PC-9 (cell line): ENCODE results near the gene IL32. TPM values are rescaled to one million over a fixed set of nuclear protein-coding genes. Genes with fewer than 3 reads are reported as not detected.

Source experiments
- BruUV-seq: library from RNA; stranded (reverse); fragments of 400-500 nt; replicated peaks from 2 replicates; lab custom pipeline; 2021; lab: Mats Ljungman, UMichigan
- CTCF ChIA-PET: fragments of 300-600 bp; sonication (Branson Sonifier 250); formaldehyde crosslinking; loops from one replicate; lab custom pipeline; 2022; ENCODE audit warnings: antibody characterized with exemption; lab: Charles Lee
- POLR2A ChIA-PET: fragments of 300-600 bp; sonication (Branson Sonifier 250); formaldehyde crosslinking; loops from one replicate; lab custom pipeline; 2022; ENCODE audit warnings: antibody characterized with exemption; ENCODE audit not compliant: unreplicated experiment; lab: Charles Lee
- DNase-seq, 2 experiments: peaks; one replicate each; pipeline versions ENCODE4 v3.0.0 to v3.0.0-alpha.2; 2015 to 2022; ENCODE audit warnings: mixed read lengths in 1 of 2
- H2AFZ ChIP-seq: fragments of 200-600 bp; sonication (generic); 2 replicates; pipeline ENCODE4 v1.8.1; 2017; ENCODE audit warnings: antibody characterized with exemption
- H3F3A ChIP-seq: fragments of 200-600 bp; sonication (generic); 2 replicates; pipeline ENCODE4 v1.8.1; 2017; ENCODE audit warnings: antibody characterized with exemption, mild to moderate bottlenecking, low read depth; ENCODE audit not compliant: insufficient read depth
- H3K27ac ChIP-seq: fragments of 200-600 bp; sonication (generic); 2 replicates; pipeline ENCODE4 v1.6.1; 2016; ENCODE audit warnings: mixed run types
- H3K27me3 ChIP-seq: fragments of 200-600 bp; sonication (generic); 2 replicates; pipeline ENCODE4 v1.6.1; 2016; ENCODE audit warnings: low read depth, mixed run types; ENCODE audit not compliant: insufficient read depth
- H3K36me3 ChIP-seq: fragments of 200-600 bp; sonication (generic); 2 replicates; pipeline ENCODE4 v1.6.1; 2016; ENCODE audit warnings: low read depth, mixed run types
- H3K4me1 ChIP-seq: fragments of 200-600 bp; sonication (generic); replicated peaks from 2 replicates; pipeline ENCODE4 v1.6.1; 2016; ENCODE audit warnings: mixed run types; ENCODE audit not compliant: insufficient read depth
- H3K4me2 ChIP-seq: fragments of 200-600 bp; sonication (generic); 2 replicates; pipeline ENCODE4 v1.6.1; 2017; ENCODE audit warnings: mixed run types
- H3K4me3 ChIP-seq: fragments of 200-600 bp; sonication (generic); 2 replicates; pipeline ENCODE4 v1.6.1; 2016; ENCODE audit warnings: mixed run types
- H3K79me2 ChIP-seq: fragments of 200-600 bp; sonication (generic); 2 replicates; pipeline ENCODE4 v1.6.1; 2017; ENCODE audit warnings: low read depth, mixed run types
- H3K9me2 ChIP-seq: fragments of 200-600 bp; sonication (generic); 2 replicates; pipeline ENCODE4 v1.8.1; 2017; ENCODE audit warnings: mild to moderate bottlenecking; ENCODE audit not compliant: insufficient read depth
- H3K9me3 ChIP-seq: fragments of 200-600 bp; sonication (generic); 2 replicates; pipeline ENCODE4 v1.8.1; 2016; ENCODE audit warnings: low read depth; ENCODE audit not compliant: insufficient read depth
- H4K20me1 ChIP-seq: fragments of 200-600 bp; sonication (generic); 2 replicates; pipeline ENCODE4 v1.8.1; 2017; ENCODE audit not compliant: insufficient read depth
- EZH2 ChIP-seq: fragments of 200-600 bp; sonication (generic); IDR thresholded peaks from 2 replicates; pipeline ENCODE4 v1.8.0; 2017; ENCODE audit warnings: antibody characterized with exemption, low read depth
- intact Hi-C: fragments of 100-400 bp; cut with micrococcal nuclease; formaldehyde crosslinking; loops from one replicate; pipeline ENCODE4 v1.10.0; 2022; ENCODE audit not compliant: unreplicated experiment
- total RNA-seq: library from RNA; stranded (reverse); gene quantifications from 2 replicates; pipeline ENCODE4 v1.2.3, GENCODE V29; 2021
- TF ChIP-seq, protein P1 (sequence below): fragments of 200-600 bp; sonication (generic); conservative IDR thresholded peaks from 2 replicates; pipeline ENCODE4 v1.6.1; 2017; ENCODE audit warnings: mixed run types, antibody characterized with exemption, mild to moderate bottlenecking, moderate library complexity

Gene IL32
- total RNA-seq, 1 experiment from 2014 or later, result 2.2 TPM

GRCh38 chr16:3017794-3018506 lies 47.5 kb upstream of the IL32 start, which contains the start of gene CLDN6:
Gene CLDN6, minus strand, starts transcription at chr16:3018183. Its CDS starts 2,162 bp downstream, at chr16:3016021.
- DNase-seq, result no peak
- H3K4me3 ChIP-seq, result no peak within 1 kb of the TSS
- H3K9me3 ChIP-seq, result no peaks in the 10 kb centered on the region
- TF ChIP-seq, protein P1, sequence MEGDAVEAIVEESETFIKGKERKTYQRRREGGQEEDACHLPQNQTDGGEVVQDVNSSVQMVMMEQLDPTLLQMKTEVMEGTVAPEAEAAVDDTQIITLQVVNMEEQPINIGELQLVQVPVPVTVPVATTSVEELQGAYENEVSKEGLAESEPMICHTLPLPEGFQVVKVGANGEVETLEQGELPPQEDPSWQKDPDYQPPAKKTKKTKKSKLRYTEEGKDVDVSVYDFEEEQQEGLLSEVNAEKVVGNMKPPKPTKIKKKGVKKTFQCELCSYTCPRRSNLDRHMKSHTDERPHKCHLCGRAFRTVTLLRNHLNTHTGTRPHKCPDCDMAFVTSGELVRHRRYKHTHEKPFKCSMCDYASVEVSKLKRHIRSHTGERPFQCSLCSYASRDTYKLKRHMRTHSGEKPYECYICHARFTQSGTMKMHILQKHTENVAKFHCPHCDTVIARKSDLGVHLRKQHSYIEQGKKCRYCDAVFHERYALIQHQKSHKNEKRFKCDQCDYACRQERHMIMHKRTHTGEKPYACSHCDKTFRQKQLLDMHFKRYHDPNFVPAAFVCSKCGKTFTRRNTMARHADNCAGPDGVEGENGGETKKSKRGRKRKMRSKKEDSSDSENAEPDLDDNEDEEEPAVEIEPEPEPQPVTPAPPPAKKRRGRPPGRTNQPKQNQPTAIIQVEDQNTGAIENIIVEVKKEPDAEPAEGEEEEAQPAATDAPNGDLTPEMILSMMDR, result no peak
- TF ChIP-seq EZH2, result no peak
- no peak within 1 kb of the TSS for H3K4me2 ChIP-seq
- H3K27ac ChIP-seq, result no peak within 1 kb of the TSS
- peaks cover 10% of the 10 kb centered on the region for H4K20me1 ChIP-seq
- no peak within 1 kb of the TSS for H2AFZ ChIP-seq
- BruUV-seq, result no TSS peak
- intact Hi-C loops, result no loop called here
- H3K4me1 ChIP-seq, result peaks cover 29% of the 10 kb centered on the region
- peaks cover 11% of the 10 kb centered on the region for H3K36me3 ChIP-seq
- POLR2A ChIA-PET, result interaction anchor here (0.7 kb wide), 1 partner anchor 60 kb away, joined by 4 read pairs; no protein-coding TSS in a partner anchor
- no peaks in the 10 kb centered on the region for H3K9me2 ChIP-seq
- H3K79me2 ChIP-seq, result peaks cover 29% of the 10 kb centered on the region
- no peaks in the 10 kb centered on the region for H3K27me3 ChIP-seq
- CTCF ChIA-PET, result no interaction called here
- H3F3A ChIP-seq, result peaks cover 59% of the 10 kb centered on the region

DNA sequence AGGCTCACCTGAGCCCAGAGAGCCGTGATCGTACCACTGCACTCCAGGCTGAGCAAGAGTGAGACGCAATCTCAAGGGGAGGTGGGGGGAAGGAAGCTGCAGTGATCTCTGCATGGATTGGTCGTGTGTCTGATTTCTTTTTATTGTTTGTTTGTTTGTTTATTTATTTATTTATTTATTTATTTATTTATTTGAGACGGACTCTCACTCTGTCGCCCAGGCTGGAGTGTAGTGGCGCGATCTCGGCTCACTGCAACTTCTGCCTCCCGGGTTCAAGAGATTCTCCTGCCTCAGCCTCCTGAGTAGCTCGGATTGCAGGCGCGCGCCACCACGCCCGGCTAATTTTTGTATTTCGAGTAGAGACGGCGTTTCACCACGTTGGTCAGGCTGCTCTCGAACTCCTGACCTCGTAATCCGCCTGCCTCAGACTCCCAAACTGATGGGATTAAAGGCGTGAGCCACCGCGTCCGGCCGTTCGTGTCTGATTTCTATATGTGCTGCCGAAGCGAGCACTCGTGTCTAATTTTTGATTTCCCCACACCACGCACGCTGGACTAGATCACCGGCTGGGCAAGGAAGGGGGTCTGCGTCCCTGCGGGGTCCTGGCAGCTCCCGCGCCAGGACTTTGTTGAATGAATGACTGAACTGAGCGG lies 45.7 kb upstream of the IL32 start:
- ChIA-PET CTCF (interaction anchor here (0.6 to 1.3 kb wide), 5 partner anchors 12 to 931 kb away, joined by 3 to 6 read pairs (median 3); no protein-coding TSS in a partner anchor), POLR2A (interaction anchor here (0.6 to 5.1 kb wide), 11 partner anchors 7 to 1332 kb away, joined by 3 to 87 read pairs (median 8); partner anchors contain the start of genes CLDN9, PAM16 and ZSCAN32)
- intact Hi-C loops, result loop anchor here (1.0 kb wide), 2 partner anchors 9 to 28 kb away; no protein-coding TSS in a partner anchor
- H2AFZ ChIP-seq, result peak overlapping the region; percentile 70
- DNase-seq, result no peak
- peak overlapping the region; percentile 80 for H3K4me2 ChIP-seq
- H3K36me3 ChIP-seq, result peaks cover 11% of the 10 kb centered on the region
- peak overlapping the region; percentile 76; the same call in 1 of the 2 replicates for H3K4me3 ChIP-seq
- no peaks in the 10 kb centered on the region for H3K27me3 ChIP-seq
- H3K79me2 ChIP-seq, result peaks cover 22% of the 10 kb centered on the region
- H3F3A ChIP-seq, result peaks cover 45% of the 10 kb centered on the region
- peaks cover 14% of the 10 kb centered on the region for H3K4me1 ChIP-seq
- no peaks in the 10 kb centered on the region for H3K9me2 ChIP-seq
- H3K27ac ChIP-seq, result peak overlapping the region; percentile 97; the same call in 1 of the 2 replicates
- peaks cover 10% of the 10 kb centered on the region for H4K20me1 ChIP-seq
- no TSS peak for BruUV-seq
- H3K9me3 ChIP-seq, result no peaks in the 10 kb centered on the region
- TF ChIP-seq EZH2, result no peak
- TF ChIP-seq, protein P1, result no peak

DNA sequence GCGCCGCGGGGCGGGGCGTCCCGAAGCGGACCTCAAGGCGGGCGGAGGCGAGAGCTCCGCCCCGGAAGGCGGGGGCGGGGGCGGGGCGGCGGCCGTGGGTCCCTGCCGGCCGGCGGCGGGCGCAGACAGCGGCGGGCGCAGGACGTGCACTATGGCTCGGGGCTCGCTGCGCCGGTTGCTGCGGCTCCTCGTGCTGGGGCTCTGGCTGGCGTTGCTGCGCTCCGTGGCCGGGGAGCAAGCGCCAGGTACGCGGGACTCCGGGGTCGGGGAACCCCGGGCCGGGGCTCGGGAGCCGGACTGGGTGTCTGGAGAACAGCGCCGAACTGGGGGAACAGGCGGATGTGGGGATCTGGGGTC lies 45.2 kb upstream of the IL32 start, which contains the start of gene TNFRSF12A:
TSS of gene TNFRSF12A (plus strand) at position 122 of the 357 bp plus-strand sequence. CDS start at position 152, 30 bp downstream.
- H3K4me3 ChIP-seq, result peak within 1 kb of the TSS; percentile 76
- peak within 1 kb of the TSS; percentile 70 for H2AFZ ChIP-seq
- no peaks in the 10 kb centered on the region for H3K9me3 ChIP-seq
- peaks cover 27% of the 10 kb centered on the region for H3K79me2 ChIP-seq
- ChIA-PET POLR2A (interaction anchor here (0.6 to 5.1 kb wide), 11 partner anchors 8 to 1331 kb away, joined by 3 to 87 read pairs (median 8); partner anchors contain the start of genes CLDN9, PAM16 and ZSCAN32), CTCF (interaction anchor here (0.6 to 1.3 kb wide), 5 partner anchors 12 to 930 kb away, joined by 3 to 6 read pairs (median 3); no protein-coding TSS in a partner anchor)
- no peak for TF ChIP-seq EZH2
- TF ChIP-seq, protein P1, result no peak
- peak; percentile 51 to 82 for DNase-seq
- peak within 1 kb of the TSS; percentile 97 for H3K27ac ChIP-seq
- peaks cover 40% of the 10 kb centered on the region for H3F3A ChIP-seq
- peaks cover 9% of the 10 kb centered on the region for H3K4me1 ChIP-seq
- peak within 1 kb of the TSS; percentile 100 for H3K4me2 ChIP-seq
- peaks cover 11% of the 10 kb centered on the region for H3K36me3 ChIP-seq
- BruUV-seq, result no TSS peak
- H3K9me2 ChIP-seq, result no peaks in the 10 kb centered on the region
- H3K27me3 ChIP-seq, result no peaks in the 10 kb centered on the region
- peaks cover 10% of the 10 kb centered on the region for H4K20me1 ChIP-seq
- intact Hi-C loops, result loop anchor here (1.0 kb wide), 2 partner anchors 10 to 29 kb away; no protein-coding TSS in a partner anchor
